ENCODE data around the gene LRRC49. TPM values are rescaled to one million over a fixed set of nuclear protein-coding genes. Genes with fewer than 3 reads are reported as not detected.

The LRRC49 gene
- total RNA-seq, 1 donor = 18.1 TPM

DNA sequence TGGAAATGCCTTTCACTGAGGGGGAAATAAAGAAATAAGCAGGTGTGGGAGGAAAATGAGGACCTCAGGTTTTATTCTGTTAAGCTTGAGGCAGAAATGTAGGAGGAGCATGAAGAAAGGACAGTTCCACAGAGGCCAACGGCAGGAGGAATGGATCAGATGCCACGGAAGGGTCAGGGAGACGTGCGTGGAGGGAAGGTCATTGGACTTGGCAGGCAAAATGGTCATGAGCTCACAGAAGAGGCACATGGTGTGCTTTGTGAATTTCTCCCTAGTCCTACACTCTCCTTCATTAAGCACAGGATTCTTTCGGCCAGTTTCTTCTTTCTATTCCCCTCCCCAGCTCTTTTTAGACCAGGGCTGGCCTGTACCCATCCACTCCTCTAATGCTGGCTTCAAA, 190.2 kb downstream of the LRRC49 start:
- Histone ChIP-seq H3K27ac (ENCODE audit: low read depth, low read length) (peak overlapping the region; percentile 95), H3K9me3 (ENCODE audit: low read depth, low read length) (no peaks in the 10 kb centered on the region), H3K27me3 (ENCODE audit: insufficient read depth, low read length) (no peaks in the 10 kb centered on the region), H2AFZ (ENCODE audit: low read length) (peak overlapping the region; percentile 76), H3K36me3 (ENCODE audit: insufficient read depth, low read length) (no peaks in the 10 kb centered on the region), H4K20me1 (ENCODE audit: insufficient read depth, low read length) (no peaks in the 10 kb centered on the region), H3K4me2 (ENCODE audit: insufficient read depth, low read length) (peak overlapping the region; percentile 32), H3K4me1 (ENCODE audit: insufficient read depth, low read length) (peaks cover 45% of the 10 kb centered on the region), H3K4me3 (ENCODE audit: insufficient read depth, low read length) (no peak overlapping the region), H3K79me2 (ENCODE audit: insufficient read depth, low read length) (no peaks in the 10 kb centered on the region)
- TF ChIP-seq, protein P1, sequence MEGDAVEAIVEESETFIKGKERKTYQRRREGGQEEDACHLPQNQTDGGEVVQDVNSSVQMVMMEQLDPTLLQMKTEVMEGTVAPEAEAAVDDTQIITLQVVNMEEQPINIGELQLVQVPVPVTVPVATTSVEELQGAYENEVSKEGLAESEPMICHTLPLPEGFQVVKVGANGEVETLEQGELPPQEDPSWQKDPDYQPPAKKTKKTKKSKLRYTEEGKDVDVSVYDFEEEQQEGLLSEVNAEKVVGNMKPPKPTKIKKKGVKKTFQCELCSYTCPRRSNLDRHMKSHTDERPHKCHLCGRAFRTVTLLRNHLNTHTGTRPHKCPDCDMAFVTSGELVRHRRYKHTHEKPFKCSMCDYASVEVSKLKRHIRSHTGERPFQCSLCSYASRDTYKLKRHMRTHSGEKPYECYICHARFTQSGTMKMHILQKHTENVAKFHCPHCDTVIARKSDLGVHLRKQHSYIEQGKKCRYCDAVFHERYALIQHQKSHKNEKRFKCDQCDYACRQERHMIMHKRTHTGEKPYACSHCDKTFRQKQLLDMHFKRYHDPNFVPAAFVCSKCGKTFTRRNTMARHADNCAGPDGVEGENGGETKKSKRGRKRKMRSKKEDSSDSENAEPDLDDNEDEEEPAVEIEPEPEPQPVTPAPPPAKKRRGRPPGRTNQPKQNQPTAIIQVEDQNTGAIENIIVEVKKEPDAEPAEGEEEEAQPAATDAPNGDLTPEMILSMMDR (IDR thresholded peaks at IDR 0.05; ENCODE audit: extremely low read depth, low read depth, low read length) = no peak
- no peak for DNase-seq (ENCODE audit: insufficient read length, low spot score, missing footprints)

DNA sequence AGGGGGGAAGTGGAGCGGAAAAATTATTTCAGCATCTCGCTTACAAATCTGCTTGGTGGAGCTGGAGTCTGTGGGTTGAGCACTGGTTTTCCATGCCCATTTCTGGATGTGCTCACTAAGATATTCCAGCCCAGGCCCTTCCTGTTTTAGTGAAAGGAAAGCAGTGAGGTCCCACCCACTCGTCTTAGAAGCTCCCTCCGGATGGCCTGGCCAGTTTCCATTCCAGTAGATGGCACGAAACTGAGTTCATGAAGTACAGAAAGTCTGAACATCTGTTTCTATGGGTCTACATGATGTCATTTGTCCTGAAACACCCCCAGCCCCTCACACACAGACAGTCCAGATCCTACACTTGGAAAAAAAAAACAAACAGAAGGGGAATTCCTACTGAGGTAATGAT, 190.7 kb downstream of the LRRC49 start:
- TF ChIP-seq, protein P1 (IDR thresholded peaks at IDR 0.05; ENCODE audit: extremely low read depth, low read depth, low read length) = no peak
- no peaks in the 10 kb centered on the region for H3K9me3 ChIP-seq (ENCODE audit: low read depth, low read length)
- peak overlapping the region; percentile 32 for H3K4me2 ChIP-seq (ENCODE audit: insufficient read depth, low read length)
- no peaks in the 10 kb centered on the region for H3K27me3 ChIP-seq (ENCODE audit: insufficient read depth, low read length)
- H2AFZ ChIP-seq (ENCODE audit: low read length) = no peak overlapping the region
- H3K4me3 ChIP-seq (ENCODE audit: insufficient read depth, low read length) = no peak overlapping the region
- H3K4me1 ChIP-seq (ENCODE audit: insufficient read depth, low read length) = peaks cover 45% of the 10 kb centered on the region
- no peaks in the 10 kb centered on the region for H3K79me2 ChIP-seq (ENCODE audit: insufficient read depth, low read length)
- DNase-seq (ENCODE audit: insufficient read length, low spot score, missing footprints) = no peak
- H3K36me3 ChIP-seq (ENCODE audit: insufficient read depth, low read length) = no peaks in the 10 kb centered on the region
- peak overlapping the region; percentile 95 for H3K27ac ChIP-seq (ENCODE audit: low read depth, low read length)
- H4K20me1 ChIP-seq (ENCODE audit: insufficient read depth, low read length) = no peaks in the 10 kb centered on the region

DNA sequence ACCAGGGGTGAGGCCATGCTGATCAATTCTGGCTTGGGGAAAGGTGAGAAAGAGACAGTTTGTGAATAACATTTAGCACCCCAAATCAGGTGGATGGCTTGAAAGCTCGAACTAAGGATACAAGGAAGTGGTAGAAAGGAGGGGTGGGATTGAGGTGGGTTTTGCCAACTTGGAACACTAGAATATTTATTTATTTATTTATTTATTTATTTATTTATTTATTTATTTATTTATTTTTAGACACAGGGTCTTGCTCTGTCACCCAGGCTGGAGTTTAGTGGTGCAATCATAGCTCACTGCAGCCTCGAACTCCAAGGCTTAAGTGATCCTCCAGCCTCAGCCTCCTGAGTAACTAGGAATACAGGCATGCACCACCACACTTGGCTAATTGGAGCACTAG, 191.6 kb downstream of the LRRC49 start:
- TF ChIP-seq, protein P1 (IDR thresholded peaks at IDR 0.05; ENCODE audit: extremely low read depth, low read depth, low read length) = no peak
- peaks cover 35% of the 10 kb centered on the region for H3K4me1 ChIP-seq (ENCODE audit: insufficient read depth, low read length)
- H4K20me1 ChIP-seq (ENCODE audit: insufficient read depth, low read length) = no peaks in the 10 kb centered on the region
- H3K27ac ChIP-seq (ENCODE audit: low read depth, low read length) = peak overlapping the region; percentile 95
- no peak overlapping the region for H3K4me3 ChIP-seq (ENCODE audit: insufficient read depth, low read length)
- no peaks in the 10 kb centered on the region for H3K9me3 ChIP-seq (ENCODE audit: low read depth, low read length)
- no peak overlapping the region for H2AFZ ChIP-seq (ENCODE audit: low read length)
- no peaks in the 10 kb centered on the region for H3K27me3 ChIP-seq (ENCODE audit: insufficient read depth, low read length)
- H3K4me2 ChIP-seq (ENCODE audit: insufficient read depth, low read length) = no peak overlapping the region
- DNase-seq (ENCODE audit: insufficient read length, low spot score, missing footprints) = no peak
- no peaks in the 10 kb centered on the region for H3K36me3 ChIP-seq (ENCODE audit: insufficient read depth, low read length)
- H3K79me2 ChIP-seq (ENCODE audit: insufficient read depth, low read length) = no peaks in the 10 kb centered on the region

DNA sequence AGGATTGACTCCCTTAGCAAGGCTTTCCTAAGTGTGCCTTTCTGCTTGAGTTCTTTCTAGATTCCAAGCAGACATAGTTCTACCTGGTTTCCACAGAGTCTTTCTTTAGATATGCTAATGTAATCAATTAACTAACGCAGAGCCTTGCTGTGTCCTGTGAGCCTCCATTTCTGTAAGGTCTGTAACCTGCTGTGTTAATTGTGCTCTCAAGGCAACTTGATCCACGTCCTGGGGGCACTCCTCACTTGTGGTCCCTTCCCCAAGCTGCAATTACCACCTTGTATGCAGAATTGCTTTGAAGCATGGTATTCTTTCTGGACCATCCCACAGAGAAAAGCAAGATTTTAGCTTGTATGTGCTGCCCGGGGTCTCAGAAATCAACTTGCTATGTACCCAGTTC, 193.2 kb downstream of the LRRC49 start:
- Histone ChIP-seq H3K79me2 (ENCODE audit: insufficient read depth, low read length) (no peaks in the 10 kb centered on the region), H3K36me3 (ENCODE audit: insufficient read depth, low read length) (no peaks in the 10 kb centered on the region), H4K20me1 (ENCODE audit: insufficient read depth, low read length) (no peaks in the 10 kb centered on the region), H3K4me1 (ENCODE audit: insufficient read depth, low read length) (peaks cover 21% of the 10 kb centered on the region), H3K27me3 (ENCODE audit: insufficient read depth, low read length) (no peaks in the 10 kb centered on the region), H3K9me3 (ENCODE audit: low read depth, low read length) (no peaks in the 10 kb centered on the region), H3K4me2 (ENCODE audit: insufficient read depth, low read length) (no peak overlapping the region), H2AFZ (ENCODE audit: low read length) (no peak overlapping the region), H3K4me3 (ENCODE audit: insufficient read depth, low read length) (no peak overlapping the region), H3K27ac (ENCODE audit: low read depth, low read length) (no peak overlapping the region)
- TF ChIP-seq, protein P1 (IDR thresholded peaks at IDR 0.05; ENCODE audit: extremely low read depth, low read depth, low read length) = no peak
- no peak for DNase-seq (ENCODE audit: insufficient read length, low spot score, missing footprints)

All from osteoblast (primary cell).